HG03354 (cell line): ENCODE measurements around the gene RPRD1B.
"Not testable (repeated sequence)": the region's sequence is repeated elsewhere in the genome, so short reads cannot be mapped to it uniquely, and the experiment has no call there.

Experiments used
- ATAC-seq: cut with Tn5 transposase; IDR thresholded peaks from one replicate; pipeline ENCODE4 v1.9.1; 2021; ENCODE audit warnings: mild to moderate bottlenecking; ENCODE audit not compliant: unreplicated experiment, poor library complexity, severe bottlenecking

The RPRD1B gene

DNA sequence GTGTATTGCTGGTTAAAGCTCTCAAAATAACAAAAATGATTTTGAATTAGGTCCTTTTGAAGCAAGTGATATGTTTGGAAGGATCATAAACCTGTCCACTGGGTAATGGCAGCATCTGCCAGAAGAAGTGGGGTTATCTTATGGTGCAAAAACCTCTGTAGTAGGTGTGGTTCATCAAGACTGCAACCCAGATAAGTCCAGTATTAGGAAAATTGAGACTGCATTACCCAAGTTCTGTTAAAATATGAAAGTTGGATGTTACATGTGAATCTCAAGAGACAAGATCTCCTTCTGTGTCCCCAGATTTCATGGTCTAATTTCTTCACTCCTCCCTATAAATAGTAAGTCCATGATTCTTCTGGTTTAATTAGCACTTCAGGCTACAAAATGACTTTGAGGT is 59.4 kb downstream of the RPRD1B start:
- no peak for ATAC-seq

DNA sequence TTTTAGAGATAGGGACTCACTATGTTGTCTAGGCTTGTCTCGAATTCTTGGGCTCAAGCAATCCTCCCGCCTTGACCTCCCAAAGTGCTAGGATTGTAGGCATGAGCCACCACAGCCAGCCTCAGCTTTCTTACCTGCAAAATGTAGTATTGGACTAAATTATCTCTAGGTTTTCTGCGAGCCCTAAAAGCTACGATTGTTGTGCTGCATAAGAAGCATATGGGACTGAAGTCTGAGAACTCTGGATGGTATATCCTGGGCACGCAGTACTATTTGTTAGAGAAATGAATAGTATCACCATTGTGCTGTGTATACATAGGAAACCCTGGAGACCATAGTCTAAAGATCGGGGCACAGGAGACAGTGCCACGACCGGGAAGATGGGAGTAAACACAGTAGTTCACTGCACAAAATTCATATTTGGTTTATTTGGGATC is 60.1 kb downstream of the RPRD1B start:
- no peak for ATAC-seq

DNA sequence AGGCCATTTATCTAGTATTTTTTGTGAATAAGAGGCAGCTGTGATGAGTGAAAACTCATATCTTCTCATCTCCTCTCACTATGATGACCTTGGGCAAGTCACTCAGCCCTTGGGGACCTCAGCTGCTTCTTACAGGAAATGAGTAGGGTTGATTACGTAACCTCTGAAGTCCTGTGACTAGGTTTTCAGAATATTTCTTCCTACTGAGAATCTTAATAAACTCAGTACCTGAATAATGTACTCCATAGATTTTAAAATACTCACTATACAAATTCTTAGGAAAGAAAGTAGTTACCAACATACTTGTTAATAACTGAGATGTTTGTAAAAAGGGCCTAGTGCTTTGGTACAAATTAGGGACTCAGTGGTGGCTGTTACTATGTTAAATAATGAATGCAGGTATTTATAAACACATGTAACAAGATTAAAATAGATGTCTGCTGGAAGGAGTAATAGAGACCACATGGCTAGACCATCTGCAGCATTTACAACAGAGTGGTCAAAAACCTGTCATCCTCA is 60.9 kb downstream of the RPRD1B start:
- peak; percentile 74 for ATAC-seq

DNA sequence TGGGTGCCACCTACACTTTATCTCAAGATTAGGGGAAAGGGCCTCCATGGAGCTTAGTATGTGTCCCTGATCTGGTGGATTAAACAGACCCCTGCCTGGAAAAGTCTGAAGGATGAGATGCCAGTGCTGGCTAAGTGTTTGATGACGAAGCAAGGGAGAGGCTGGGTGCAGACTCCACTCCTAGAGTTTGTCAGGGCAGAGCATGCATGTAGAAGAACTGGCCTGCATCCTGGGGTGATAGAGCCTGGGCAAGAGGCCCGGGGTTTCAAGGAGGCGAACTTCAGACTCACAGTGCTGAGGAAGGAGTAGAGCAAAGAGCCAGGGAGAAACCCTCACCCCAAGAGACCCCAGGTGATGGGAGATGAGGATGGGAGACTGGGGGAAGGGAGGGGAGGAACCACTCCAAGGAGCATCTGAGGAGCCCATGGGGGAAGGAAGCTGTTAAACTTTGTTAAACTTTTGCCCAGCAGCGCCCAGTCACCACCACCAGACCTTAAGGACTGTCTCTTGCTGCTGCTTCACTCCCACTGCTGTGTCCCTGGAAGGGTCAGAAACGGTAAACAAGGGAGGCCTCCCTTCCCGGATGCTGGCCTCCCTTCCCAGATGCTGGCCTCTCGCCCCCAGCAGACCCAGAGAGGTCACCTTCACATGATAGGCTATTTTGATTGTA is 61.6 kb downstream of the RPRD1B start:
- ATAC-seq = no peak

DNA sequence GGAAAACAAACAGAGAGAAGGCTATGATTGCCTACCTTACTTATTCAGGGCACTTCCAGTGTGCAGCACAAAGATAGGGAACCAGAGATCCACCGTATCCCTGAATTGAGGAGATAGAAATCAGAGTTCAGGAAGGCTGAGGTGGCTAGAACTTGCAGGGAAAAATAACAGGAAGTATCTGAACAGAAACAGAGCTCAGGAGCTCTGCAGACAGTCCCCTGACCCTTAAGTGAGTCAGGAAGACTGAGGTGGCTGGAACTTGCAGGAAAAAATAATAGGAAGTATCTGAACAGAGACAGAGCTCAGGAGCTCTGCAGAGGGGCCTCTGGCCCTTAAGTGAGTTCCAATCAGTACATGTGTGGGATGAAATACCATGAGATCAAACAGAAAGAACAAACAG is 65.4 kb downstream of the RPRD1B start:
- no peak for ATAC-seq

DNA sequence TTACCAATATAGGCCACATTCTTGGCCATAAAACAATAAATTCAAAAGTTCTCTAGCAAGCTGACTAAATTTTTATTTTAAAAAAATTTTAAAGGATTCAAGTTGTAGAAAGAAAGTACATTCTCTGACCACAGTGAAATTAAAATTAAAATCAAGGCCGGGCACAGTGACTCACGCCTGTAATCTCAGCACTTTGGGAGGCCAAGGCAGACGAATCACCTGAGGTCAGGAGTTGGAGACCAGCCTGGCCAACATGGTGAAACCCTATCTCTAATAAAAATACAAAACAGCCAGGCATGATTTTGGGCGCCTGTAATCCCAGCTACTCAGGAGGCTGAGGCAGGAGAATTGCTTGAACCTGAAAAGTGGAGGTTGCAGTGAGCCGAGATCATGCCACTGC is 68.7 kb downstream of the RPRD1B start:
- not testable (repeated sequence) for ATAC-seq

DNA sequence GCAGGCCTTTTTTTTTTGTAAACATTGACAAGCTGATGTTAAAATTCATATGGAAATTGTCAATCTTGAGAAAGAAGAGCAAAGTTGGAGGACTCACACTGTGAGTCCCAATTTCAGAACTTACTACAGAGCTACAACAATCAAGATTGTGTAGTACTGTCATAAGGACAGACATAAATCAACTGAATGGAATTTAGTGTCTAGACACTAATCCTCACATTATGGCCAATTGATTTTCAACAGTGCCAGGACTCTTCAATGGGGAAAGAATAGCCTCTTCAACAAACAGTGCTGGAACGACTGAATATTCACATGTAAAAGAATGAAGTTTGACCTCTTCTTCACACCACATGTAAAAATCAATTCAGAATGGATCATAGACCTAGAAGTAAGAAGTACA is 70.7 kb downstream of the RPRD1B start:
- no peak for ATAC-seq

DNA sequence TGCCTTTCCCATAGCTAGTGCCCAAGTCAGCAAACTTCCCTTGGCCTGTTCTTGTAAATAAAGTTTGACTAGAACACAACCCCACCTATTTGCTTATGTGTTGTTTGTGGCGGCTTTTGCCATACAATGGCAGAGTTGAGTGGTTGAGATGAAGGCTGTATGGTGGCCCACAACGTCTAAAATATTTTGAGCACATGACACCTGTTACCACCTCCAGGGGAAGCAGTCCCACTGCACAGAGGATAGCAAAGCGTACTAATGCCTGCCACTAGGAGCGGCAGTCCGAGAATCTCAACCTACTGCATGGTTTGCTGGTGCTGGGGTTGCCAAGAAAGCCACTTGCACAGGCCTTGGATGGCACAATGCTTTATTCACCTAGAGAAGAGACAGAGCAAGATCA is 72.9 kb downstream of the RPRD1B start:
- no peak for ATAC-seq

DNA sequence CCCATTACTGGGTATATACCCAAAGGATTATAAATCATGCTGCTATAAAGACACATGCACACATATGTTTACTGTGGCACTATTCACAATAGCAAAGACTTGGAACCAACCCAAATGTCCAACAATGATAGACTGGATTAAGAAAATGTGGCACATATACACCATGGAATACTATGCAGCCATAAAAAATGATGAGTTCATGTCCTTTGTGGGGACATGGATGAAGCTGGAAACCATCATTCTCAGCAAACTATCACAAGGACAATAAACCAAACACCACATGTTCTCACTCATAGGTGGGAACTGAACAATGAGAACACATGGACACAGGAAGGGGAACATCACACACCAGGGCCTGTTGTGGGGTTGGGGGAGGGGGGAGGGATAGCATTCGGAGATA is 73.8 kb downstream of the RPRD1B start:
- not testable (repeated sequence) for ATAC-seq

DNA sequence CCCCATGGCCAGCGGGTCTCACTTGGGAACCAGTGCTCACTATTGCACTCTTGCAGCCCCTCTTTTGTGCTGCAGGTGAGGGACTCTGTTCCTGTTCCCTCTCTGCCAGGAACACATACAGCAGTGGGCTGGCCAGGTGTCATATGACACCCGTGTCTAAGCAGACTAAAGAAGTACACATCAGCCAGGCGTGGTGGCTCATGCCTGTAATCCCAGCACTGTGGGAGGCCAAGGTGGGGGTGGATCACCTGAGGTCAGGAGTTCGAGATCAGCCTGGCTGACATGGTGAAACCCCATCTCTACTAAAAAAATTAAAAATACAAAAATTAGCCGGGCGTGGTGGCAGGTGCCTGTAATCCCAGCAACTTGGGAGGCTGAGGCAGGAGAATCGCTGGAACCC is 74.4 kb downstream of the RPRD1B start:
- ATAC-seq = not testable (repeated sequence)

DNA sequence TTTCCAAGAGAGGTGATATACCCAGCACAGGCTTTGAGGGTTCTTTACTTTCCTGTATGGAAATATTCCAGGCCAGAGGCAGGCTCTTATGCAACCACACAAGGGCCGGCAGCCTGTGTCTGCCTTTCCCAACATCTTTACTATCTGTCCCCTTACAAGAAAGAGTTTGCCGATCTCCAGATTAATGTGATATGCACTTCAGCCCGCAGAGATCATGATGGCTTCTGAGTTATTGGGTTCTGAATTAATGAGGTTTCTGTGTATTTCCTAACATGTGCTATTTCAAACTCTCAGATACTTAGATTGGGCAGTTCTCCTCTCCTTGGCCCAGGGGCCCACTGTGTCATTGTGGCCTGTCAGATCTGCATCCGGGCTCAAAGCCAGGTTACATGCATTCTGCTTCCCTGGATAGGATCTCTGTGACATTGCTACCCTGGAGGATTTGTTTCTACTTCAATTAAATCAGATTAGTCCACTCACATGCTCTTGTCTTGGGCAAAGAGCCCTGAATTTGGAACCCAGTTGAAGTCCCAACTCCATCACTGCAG is 75.0 kb downstream of the RPRD1B start:
- no peak for ATAC-seq

DNA sequence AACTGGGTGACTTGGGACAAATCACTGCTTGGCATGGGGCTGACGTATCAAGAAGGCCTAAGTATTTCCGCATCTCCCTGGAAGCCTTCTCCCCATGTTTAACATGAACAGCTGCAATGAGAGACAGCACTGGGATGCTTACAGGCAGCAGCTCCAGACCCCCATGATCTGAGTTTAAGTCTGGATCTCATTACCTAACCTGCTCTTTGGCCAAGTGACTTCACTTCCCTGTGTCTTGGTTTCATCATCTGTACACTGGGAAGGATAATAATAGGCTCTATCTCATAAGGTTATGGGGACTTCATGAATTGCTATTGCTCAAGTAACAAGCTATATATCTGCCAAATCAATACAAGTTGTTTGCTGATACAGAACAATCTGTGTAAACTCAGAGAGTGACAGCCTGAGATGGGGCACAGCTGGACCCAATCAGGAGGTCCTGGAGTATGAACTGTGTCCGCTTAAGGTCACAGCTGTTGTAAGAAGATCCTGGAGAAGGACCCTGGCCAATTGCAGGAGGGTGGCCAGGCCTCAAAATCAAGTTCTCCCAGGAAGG is 75.5 kb downstream of the RPRD1B start:
- ATAC-seq = no peak

DNA sequence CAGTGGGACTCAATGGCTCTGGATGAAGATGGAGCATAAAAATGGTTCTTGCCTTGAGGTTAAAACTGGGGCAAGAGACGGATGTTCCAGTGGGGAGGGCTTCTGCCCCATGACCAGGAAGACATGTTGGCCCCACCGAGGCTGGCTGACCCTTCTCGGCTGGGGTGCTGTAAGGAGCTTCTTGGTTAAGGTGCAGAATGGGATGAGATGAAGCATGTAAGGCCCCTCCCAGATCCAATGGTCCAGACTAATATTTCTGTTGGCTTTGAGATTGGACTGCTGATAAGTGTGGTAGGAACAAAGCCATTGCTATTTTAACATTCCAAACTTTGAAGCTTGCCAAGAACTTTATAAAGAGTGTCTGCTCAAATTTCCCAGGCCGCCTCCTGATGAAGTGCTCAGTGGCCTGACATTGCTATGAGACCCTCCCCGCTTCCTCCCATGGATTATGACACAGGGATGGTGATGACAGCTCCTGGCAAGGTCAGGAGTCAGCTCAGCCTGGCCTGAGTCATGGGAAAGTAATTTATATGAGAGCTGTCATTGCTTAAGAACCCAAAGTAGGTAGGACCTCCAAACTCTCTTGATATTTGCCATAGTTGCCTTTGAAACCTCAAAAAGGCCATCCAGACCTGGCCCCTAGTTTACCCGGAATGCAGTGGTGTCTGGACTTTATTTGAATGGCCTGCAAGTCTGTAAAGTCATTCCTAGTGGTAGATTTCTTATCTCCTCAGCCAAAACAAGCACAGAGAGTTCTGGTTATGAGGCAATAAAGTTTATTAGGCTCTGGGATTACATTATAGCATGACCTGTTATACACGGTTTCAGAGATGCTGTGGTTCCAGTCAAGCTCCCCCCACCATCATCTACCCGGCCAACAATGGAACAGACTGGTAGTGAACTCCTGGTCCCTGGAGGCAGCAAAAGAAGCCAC is 76.3 kb downstream of the RPRD1B start:
- ATAC-seq = no peak

DNA sequence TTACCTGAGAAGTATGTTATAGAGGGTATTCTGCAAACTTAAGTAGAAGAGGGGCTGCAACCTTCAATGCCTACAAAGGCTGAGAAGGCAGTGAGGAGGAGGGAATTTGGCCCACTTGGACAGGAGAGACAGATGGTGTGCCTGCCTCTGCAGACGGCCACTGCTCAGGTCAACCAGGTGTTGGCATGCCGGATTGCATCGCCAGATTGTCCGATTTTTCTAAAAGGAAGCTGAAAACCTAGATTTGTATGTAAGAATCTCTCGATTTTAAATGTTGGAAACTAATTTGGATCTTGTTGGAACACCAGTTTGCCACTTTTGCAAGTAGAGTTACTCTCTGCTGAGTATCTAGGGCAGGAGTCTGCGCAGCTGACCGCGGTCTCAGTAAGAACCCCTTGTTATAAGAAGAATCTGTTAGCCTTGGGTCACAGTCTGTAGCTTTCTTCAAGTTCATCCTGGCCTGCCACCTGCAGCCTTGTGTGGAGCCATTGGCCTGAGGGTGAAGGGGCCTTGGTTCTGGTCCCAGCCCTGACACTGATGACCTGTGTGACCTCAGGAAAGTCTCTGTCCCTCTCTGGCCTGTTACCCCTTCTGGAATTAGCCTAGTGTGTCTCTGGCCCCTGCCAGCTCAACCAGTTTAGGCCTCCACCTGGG is 77.1 kb downstream of the RPRD1B start:
- ATAC-seq = no peak

DNA sequence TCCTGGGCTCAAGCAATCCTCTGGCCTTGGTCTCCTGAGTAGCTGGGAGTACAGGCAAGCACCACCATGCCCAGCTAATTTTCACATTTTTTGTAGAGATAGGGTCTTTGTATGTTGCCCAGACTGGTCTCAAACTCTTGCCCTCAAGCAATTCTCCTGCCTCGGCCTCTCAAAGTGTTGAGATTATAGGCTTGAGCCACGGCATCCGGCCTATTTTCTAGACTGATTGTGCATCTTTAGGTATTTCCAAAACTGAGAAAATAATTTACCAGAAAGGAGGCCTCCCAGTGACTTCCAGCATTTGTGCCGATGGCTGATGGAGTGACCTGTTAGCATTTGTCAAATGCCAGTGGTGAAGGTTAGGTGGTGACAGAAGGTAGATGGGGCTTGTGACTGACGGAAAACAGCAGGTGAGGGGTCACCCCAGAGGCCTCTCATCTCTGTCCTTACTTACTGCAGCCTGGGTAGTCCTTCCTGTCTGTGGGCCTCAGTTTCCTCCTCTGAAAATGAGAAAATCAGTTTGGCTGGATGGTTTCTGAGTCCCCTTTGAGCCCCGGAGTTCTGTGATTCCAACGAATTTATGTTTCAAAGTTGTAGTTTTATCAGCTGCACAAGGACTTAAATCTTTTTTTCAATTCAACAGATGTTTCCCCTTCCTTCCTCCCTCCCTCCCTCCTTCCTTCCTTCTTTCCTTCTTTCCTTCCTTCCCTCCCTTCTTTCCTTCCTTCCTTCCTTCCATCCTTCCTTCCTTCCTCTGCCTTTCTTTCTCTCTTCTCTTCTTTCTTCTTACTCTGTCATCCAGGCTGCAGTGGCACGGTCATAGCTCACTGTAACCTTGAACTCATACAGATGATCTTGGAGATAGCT is 78.1 kb downstream of the RPRD1B start:
- no peak for ATAC-seq

DNA sequence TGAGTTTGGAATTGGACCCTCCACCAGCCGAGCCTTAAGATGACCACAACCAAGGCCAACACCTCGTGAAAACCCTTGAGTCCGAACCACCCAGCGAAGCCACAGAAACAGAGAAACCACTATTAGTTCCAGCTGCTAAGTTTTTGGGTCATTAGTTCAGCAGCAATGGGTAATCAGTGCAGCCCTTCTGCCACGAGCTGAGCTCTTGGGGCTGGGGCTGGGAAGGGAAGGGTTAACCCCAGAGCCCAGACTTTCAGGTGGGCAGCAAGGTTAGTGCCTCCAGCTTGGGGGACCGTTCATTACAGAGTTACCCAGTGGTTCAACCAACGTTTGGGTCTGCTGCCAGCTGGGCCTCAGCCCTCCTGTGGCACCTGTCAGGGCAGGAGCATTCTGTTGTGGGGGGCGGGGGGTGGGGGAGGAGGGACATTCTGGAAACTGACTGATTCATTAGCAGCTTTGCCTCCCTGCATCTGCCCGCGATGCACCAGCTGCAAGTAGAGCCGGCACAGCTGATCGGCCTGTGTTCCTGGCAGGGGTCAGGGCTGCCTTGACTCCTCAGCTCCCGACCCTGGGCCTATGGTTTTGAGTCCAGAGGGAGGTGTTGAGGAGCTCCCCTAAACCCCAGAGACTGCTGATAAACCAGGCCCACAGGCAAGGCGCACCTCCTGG is 78.8 kb downstream of the RPRD1B start:
- no peak for ATAC-seq

DNA sequence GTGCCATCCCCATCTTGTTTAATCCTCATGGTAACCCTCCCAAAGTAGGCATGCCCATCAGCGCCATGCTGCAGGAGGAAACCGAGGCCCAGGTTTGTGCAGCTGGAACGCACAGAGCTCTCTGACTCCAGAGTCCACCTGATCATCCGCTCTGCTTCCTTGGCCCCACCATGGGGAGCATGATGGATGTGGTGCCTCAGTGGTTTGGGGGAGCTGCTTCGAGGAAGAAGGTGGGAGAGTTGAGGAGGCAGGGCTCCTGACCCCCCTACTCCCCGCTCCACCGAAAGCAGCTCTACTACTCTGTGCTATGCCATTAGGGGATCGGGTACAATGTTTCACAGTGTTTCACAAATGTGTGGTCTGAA is 79.4 kb downstream of the RPRD1B start:
- no peak for ATAC-seq
